Stomach (tissue), 4 donors: ENCODE data around the gene TTC34.

Source experiments
- CTCF ChIP-seq, 7 experiments: fragments of 450-650 bp in 4 of 7; fragments of 200-600 bp in 3 of 7; sonication (generic) in 3 of 7; IDR thresholded peaks; one replicate each; pipeline ENCODE4 v1.5.1; 2016 to 2019; ENCODE audit warnings: antibody characterized with exemption in 7 of 7, control low read depth in 2 of 7, mild to moderate bottlenecking in 1 of 7
- EP300 ChIP-seq: sonication (generic); formaldehyde crosslinking; IDR thresholded peaks from one replicate; pipeline ENCODE4 v1.6.1; 2017; ENCODE audit warnings: antibody characterized with exemption
- POLR2A ChIP-seq, 4 donors: fragments of 450-650 bp; IDR thresholded peaks; one replicate each; pipeline ENCODE4 v1.6.1; 2016; ENCODE audit warnings: antibody characterized with exemption in 4 of 4, control low read depth in 2 of 4, mild to moderate bottlenecking in 1 of 4, moderate library complexity in 1 of 4
- POLR2AphosphoS5 ChIP-seq, 3 donors: sonication (generic); formaldehyde crosslinking; IDR thresholded peaks; one replicate each; pipeline ENCODE4 v1.6.1; 2016; ENCODE audit warnings: antibody characterized with exemption in 3 of 3

- TF ChIP-seq CTCF (IDR thresholded peaks at IDR 0.05): no peak
- no peak for TF ChIP-seq POLR2A (IDR thresholded peaks at IDR 0.05)
- no peak for TF ChIP-seq POLR2AphosphoS5 (IDR thresholded peaks at IDR 0.05)
- no peak for TF ChIP-seq EP300
Measured at GRCh38 chr1:2587860-2588571, 213.5 kb downstream of the TTC34 start.
